Jurkat, Clone E6-1 (cell line): ENCODE measurements around the gene THRB.

Experiments
- DNase-seq: peaks from one replicate; pipeline ENCODE4 v3.0.0-alpha.2; 2011; ENCODE audit warnings: low read depth, low spot score
- H3K4me3 ChIP-seq: 2 replicates; pipeline ENCODE4 v1.5.1; 2011; ENCODE audit warnings: mild to moderate bottlenecking, low read length, control low read depth, moderate library complexity

Gene THRB

GRCh38 chr3:24390169-24391130 is 104.2 kb downstream of the THRB start:
- no peak overlapping the region for H3K4me3 ChIP-seq
- no peak for DNase-seq

GRCh38 chr3:24389108-24390090 is 105.3 kb downstream of the THRB start:
- no peak for DNase-seq
- H3K4me3 ChIP-seq: no peak overlapping the region

GRCh38 chr3:24388611-24389010 is 106.0 kb downstream of the THRB start:
- DNase-seq: no peak
- H3K4me3 ChIP-seq: no peak overlapping the region

GRCh38 chr3:24388159-24388558 is 106.5 kb downstream of the THRB start:
- no peak for DNase-seq

GRCh38 chr3:24387493-24387892 is 107.2 kb downstream of the THRB start:
- H3K4me3 ChIP-seq: no peak overlapping the region
- no peak for DNase-seq

More at GRCh38 chr3:24388159-24388558, 106.5 kb downstream of the THRB start:
- H3K4me3 ChIP-seq: no peak overlapping the region

GRCh38 chr3:24387000-24387399 is 107.7 kb downstream of the THRB start:
- no peak overlapping the region for H3K4me3 ChIP-seq
- DNase-seq: no peak

- no peak for DNase-seq
- no peak overlapping the region for H3K4me3 ChIP-seq
Observed at GRCh38 chr3:24386458-24386857, 108.2 kb downstream of the THRB start.

GRCh38 chr3:24385012-24385615 is 109.5 kb downstream of the THRB start:
- DNase-seq: no peak

GRCh38 chr3:24382647-24383046 is 112.0 kb downstream of the THRB start:
- DNase-seq: no peak
- H3K4me3 ChIP-seq: no peak overlapping the region

More at GRCh38 chr3:24385012-24385615, 109.5 kb downstream of the THRB start:
- H3K4me3 ChIP-seq: no peak overlapping the region

GRCh38 chr3:24379936-24380335 is 114.7 kb downstream of the THRB start:
- H3K4me3 ChIP-seq: no peak overlapping the region
- no peak for DNase-seq

GRCh38 chr3:24378313-24378712 is 116.3 kb downstream of the THRB start:
- H3K4me3 ChIP-seq: no peak overlapping the region
- DNase-seq: no peak

GRCh38 chr3:24377218-24377993 is 117.2 kb downstream of the THRB start:
- H3K4me3 ChIP-seq: no peak overlapping the region
- DNase-seq: no peak

- no peak for DNase-seq
- no peak overlapping the region for H3K4me3 ChIP-seq
Observed at GRCh38 chr3:24375947-24376384, 118.7 kb downstream of the THRB start.

- no peak for DNase-seq
- no peak overlapping the region for H3K4me3 ChIP-seq
Observed at GRCh38 chr3:24374801-24375200, 119.8 kb downstream of the THRB start.

GRCh38 chr3:24373198-24373959 is 121.3 kb downstream of the THRB start:
- H3K4me3 ChIP-seq: no peak overlapping the region
- DNase-seq: no peak

GRCh38 chr3:24372559-24373197 is 122.0 kb downstream of the THRB start:
- H3K4me3 ChIP-seq: no peak overlapping the region

GRCh38 chr3:24370352-24371090 is 124.1 kb downstream of the THRB start:
- DNase-seq: no peak

More at GRCh38 chr3:24372559-24373197, 122.0 kb downstream of the THRB start:
- no peak for DNase-seq

More at GRCh38 chr3:24370352-24371090, 124.1 kb downstream of the THRB start:
- no peak overlapping the region for H3K4me3 ChIP-seq
